ENCODE measurements around the gene CYP4F3.
"Not testable (repeated sequence)": the region's sequence is repeated elsewhere in the genome, so short reads cannot be mapped to it uniquely, and the experiment has no call there.

The CYP4F3 gene

GRCh38 chr19:15679089-15679488 lies 38.4 kb downstream of the CYP4F3 start:
- no peak for DNase-seq (ENCODE audit: low read depth)
- no peak for TF ChIP-seq CTCF (conservative IDR thresholded peaks at IDR 0.05; ENCODE audit: low read depth, low read length)
- no peak overlapping the region for H3K4me3 ChIP-seq (ENCODE audit: low read depth, low read length)

GRCh38 chr19:15679865-15680264 lies 39.2 kb downstream of the CYP4F3 start:
- DNase-seq (ENCODE audit: low read depth); H3K4me3 ChIP-seq (ENCODE audit: low read depth, low read length): not testable (repeated sequence)

DNA sequence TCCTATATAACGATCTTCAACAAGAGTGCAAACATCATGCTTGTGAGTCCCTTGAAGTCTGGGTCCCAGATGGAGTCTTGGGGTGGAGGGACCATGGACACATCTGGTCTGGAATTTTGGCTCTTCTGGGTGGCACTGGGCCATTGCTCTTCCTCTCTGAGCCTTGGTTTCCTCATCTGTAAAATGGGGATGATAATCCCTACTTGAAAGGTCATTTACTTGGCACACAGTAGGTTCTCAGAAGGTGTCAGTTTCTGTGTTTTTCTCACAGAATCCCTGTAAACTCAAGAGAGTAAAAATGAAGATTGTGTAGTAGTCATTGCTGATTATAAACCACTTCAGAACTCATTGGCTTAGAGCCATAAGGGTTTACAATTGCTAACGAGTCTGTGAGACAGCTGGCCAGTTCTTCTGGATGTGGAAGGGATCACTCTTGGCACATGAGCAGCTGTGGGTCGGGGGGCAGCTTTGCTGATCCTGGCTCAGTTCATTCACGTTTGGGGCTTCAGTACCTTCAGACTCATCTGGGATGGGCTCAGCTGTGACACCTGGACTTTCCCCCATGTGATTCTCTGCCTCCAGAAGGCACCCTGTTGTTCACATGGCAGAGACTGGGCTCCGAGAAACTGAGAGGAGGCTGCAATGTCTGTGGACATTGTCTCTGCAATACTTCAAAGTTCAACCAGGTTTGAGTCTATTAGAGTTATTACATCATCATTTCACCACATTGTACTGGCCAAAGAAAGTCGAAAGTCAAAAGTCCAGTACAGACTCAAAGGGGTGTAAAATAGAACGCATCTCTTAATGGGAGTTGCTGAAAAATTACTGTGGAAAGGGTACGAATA lies 40.0 kb downstream of the CYP4F3 start:
- no peak for DNase-seq (ENCODE audit: low read depth)
- H3K4me3 ChIP-seq (ENCODE audit: low read depth, low read length), result no peak overlapping the region
- no peak for TF ChIP-seq CTCF (conservative IDR thresholded peaks at IDR 0.05; ENCODE audit: low read depth, low read length)

- H3K4me3 ChIP-seq (ENCODE audit: low read depth, low read length), result no peak overlapping the region
- no peak for TF ChIP-seq CTCF (conservative IDR thresholded peaks at IDR 0.05; ENCODE audit: low read depth, low read length)
These were observed 42.7 kb downstream of the CYP4F3 start for GRCh38 chr19:15683411-15683810.

GRCh38 chr19:15684828-15685227 lies 44.1 kb downstream of the CYP4F3 start:
- no peak for DNase-seq (ENCODE audit: low read depth)
- no peak overlapping the region for H3K4me3 ChIP-seq (ENCODE audit: low read depth, low read length)
- TF ChIP-seq CTCF (conservative IDR thresholded peaks at IDR 0.05; ENCODE audit: low read depth, low read length), result no peak

More at GRCh38 chr19:15683411-15683810, 42.7 kb downstream of the CYP4F3 start:
- DNase-seq (ENCODE audit: low read depth), result no peak

DNA sequence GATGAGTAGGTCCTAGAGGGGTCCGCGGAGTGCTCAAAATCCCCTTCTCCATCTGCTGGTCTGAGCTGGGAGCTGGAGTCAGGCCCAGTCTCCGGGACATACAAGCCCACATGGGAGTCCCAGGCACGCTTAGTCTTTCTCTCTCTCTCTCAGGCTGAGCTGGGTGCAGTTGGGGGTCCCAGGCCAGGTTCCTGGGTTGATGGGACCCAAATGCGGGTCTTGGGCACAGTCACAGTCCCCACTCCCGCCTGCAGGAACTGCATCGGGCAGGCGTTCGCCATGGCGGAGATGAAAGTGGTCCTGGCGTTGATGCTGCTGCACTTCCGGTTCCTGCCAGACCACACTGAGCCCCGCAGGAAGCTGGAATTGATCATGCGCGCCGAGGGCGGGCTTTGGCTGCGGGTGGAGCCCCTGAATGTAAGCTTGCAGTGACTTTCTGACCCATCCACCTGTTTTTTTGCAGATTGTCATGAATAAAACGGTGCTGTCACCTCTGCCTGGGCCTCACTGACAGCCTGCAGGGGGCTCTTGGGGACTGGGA lies 56.0 kb downstream of the CYP4F3 start:
- H3K4me3 ChIP-seq (ENCODE audit: low read depth, low read length), result no peak overlapping the region
- no peak for TF ChIP-seq CTCF (conservative IDR thresholded peaks at IDR 0.05; ENCODE audit: low read depth, low read length)
- DNase-seq (ENCODE audit: low read depth), result no peak

GRCh38 chr19:15701757-15702533 lies 61.2 kb downstream of the CYP4F3 start:
- no peak for DNase-seq (ENCODE audit: low read depth)
- no peak for TF ChIP-seq CTCF (conservative IDR thresholded peaks at IDR 0.05; ENCODE audit: low read depth, low read length)
- H3K4me3 ChIP-seq (ENCODE audit: low read depth, low read length), result no peak overlapping the region
